ENCODE measurements around the gene KRT39. TPM values are rescaled to one million over a fixed set of nuclear protein-coding genes. Genes with fewer than 3 reads are reported as not detected.

Gene KRT39
- total and polyA plus RNA-seq, 2 of the 8 experiments (the other 6 are each of a cell fraction or from before 2014, with no cell fraction given) = not detected

- TF ChIP-seq HDAC2 (IDR thresholded peaks at IDR 0.05; ENCODE audit: borderline replicate concordance in 1 of 2, low read depth in 2 of 2, low read length in 2 of 2) (no peak), POLR2A (IDR thresholded peaks at IDR 0.05; ENCODE audit: control extremely low read depth in 1 of 2, low read depth in 2 of 2, low read length in 2 of 2) (no peak), POLR2AphosphoS5 (IDR thresholded peaks at IDR 0.05; ENCODE audit: low read depth, low read length) (no peak), SRF (IDR thresholded peaks at IDR 0.05; ENCODE audit: low read depth, low read length) (no peak)
These were observed 48.7 kb upstream of the KRT39 start (continued) for GRCh38 chr17:41015454-41015853.
